ENCODE measurements around the gene VEGFA. TPM values are rescaled to one million over a fixed set of nuclear protein-coding genes. Genes with fewer than 3 reads are reported as not detected.
A peak's percentile ranks its signal among the peaks of the same experiment; 100 is the strongest.

Gene VEGFA
- total RNA-seq, 1 experiment from 2014 or later = 112 TPM

- Histone ChIP-seq H3K4me1 (replicated peaks; ENCODE audit: insufficient read depth) (peaks cover 3% of the 10 kb centered on the region), H4K20me1 (ENCODE audit: insufficient read depth) (peaks cover 69% of the 10 kb centered on the region), H3K27me3 (ENCODE audit: insufficient read depth, low read depth) (no peaks in the 10 kb centered on the region), H3K9me2 (ENCODE audit: insufficient read depth) (no peaks in the 10 kb centered on the region), H2AFZ (no peak overlapping the region), H3K9me3 (ENCODE audit: insufficient read depth, low read depth) (no peaks in the 10 kb centered on the region), H3K4me3 (no peak overlapping the region), H3K4me2 (no peak overlapping the region), H3K79me2 (ENCODE audit: low read depth) (peaks cover 47% of the 10 kb centered on the region), H3K27ac (no peak overlapping the region), H3F3A (ENCODE audit: insufficient read depth, low read depth) (peaks cover 98% of the 10 kb centered on the region), H3K36me3 (ENCODE audit: low read depth) (peaks cover 49% of the 10 kb centered on the region)
- no peak for DNase-seq
- BruUV-seq (replicated peaks) = no TSS peak
- TF ChIP-seq EZH2 (IDR thresholded peaks at IDR 0.05; ENCODE audit: low read depth) = no peak
- no peak for TF ChIP-seq CTCF (conservative IDR thresholded peaks at IDR 0.05)
- ChIA-PET CTCF (no interaction called here), POLR2A (ENCODE audit: unreplicated experiment) (no interaction called here)
- intact Hi-C loops (cut with micrococcal nuclease; ENCODE audit: unreplicated experiment) = no loop called here
These were observed 14.2 kb downstream of the VEGFA start for GRCh38 chr6:43784049-43784855.

- DNase-seq = no peak
- H3K9me2 ChIP-seq (ENCODE audit: insufficient read depth) = no peaks in the 10 kb centered on the region
- TSS peak; percentile 11 for BruUV-seq (replicated peaks)
- peaks cover 41% of the 10 kb centered on the region for H3K36me3 ChIP-seq (ENCODE audit: low read depth)
- no peak overlapping the region for H3K4me3 ChIP-seq
- ChIA-PET CTCF (no interaction called here), POLR2A (ENCODE audit: unreplicated experiment) (no interaction called here)
- H3F3A ChIP-seq (ENCODE audit: insufficient read depth, low read depth) = peaks cover 96% of the 10 kb centered on the region
- H4K20me1 ChIP-seq (ENCODE audit: insufficient read depth) = peaks cover 59% of the 10 kb centered on the region
- H3K9me3 ChIP-seq (ENCODE audit: insufficient read depth, low read depth) = no peaks in the 10 kb centered on the region
- no peak overlapping the region for H2AFZ ChIP-seq
- intact Hi-C loops (cut with micrococcal nuclease; ENCODE audit: unreplicated experiment) = no loop called here
- peaks cover 13% of the 10 kb centered on the region for H3K4me1 ChIP-seq (replicated peaks; ENCODE audit: insufficient read depth)
- 0 out of 2 replicates have a peak overlapping the region, but pooled peaks have one; percentile 19 for H3K27ac ChIP-seq
- TF ChIP-seq CTCF (conservative IDR thresholded peaks at IDR 0.05) = no peak
- no peak for TF ChIP-seq EZH2 (IDR thresholded peaks at IDR 0.05; ENCODE audit: low read depth)
- H3K27me3 ChIP-seq (ENCODE audit: insufficient read depth, low read depth) = no peaks in the 10 kb centered on the region
- H3K4me2 ChIP-seq = no peak overlapping the region
- peaks cover 39% of the 10 kb centered on the region for H3K79me2 ChIP-seq (ENCODE audit: low read depth)
These were observed 15.3 kb downstream of the VEGFA start for GRCh38 chr6:43785220-43785752.

- Histone ChIP-seq H3K4me2 (no peak overlapping the region), H3K79me2 (ENCODE audit: low read depth) (peaks cover 33% of the 10 kb centered on the region), H3K27me3 (ENCODE audit: insufficient read depth, low read depth) (no peaks in the 10 kb centered on the region), H2AFZ (no peak overlapping the region), H3K36me3 (ENCODE audit: low read depth) (peaks cover 36% of the 10 kb centered on the region), H3K4me1 (replicated peaks; ENCODE audit: insufficient read depth) (peaks cover 15% of the 10 kb centered on the region), H4K20me1 (ENCODE audit: insufficient read depth) (peaks cover 53% of the 10 kb centered on the region), H3K27ac (no peak overlapping the region), H3F3A (ENCODE audit: insufficient read depth, low read depth) (peaks cover 91% of the 10 kb centered on the region), H3K4me3 (no peak overlapping the region), H3K9me3 (ENCODE audit: insufficient read depth, low read depth) (no peaks in the 10 kb centered on the region), H3K9me2 (ENCODE audit: insufficient read depth) (no peaks in the 10 kb centered on the region)
- BruUV-seq (replicated peaks) = no TSS peak
- intact Hi-C loops (cut with micrococcal nuclease; ENCODE audit: unreplicated experiment) = no loop called here
- no peak for DNase-seq
- ChIA-PET POLR2A (ENCODE audit: unreplicated experiment) (interaction anchor here (0.6 kb wide), 1 partner anchor 157 kb away, joined by 3 read pairs; the partner anchor contains the start of gene GTPBP2), CTCF (interaction anchor here (0.7 kb wide), 1 partner anchor 11 kb away, joined by 3 read pairs; no protein-coding TSS in a partner anchor)
- TF ChIP-seq CTCF (conservative IDR thresholded peaks at IDR 0.05) (no peak), EZH2 (IDR thresholded peaks at IDR 0.05; ENCODE audit: low read depth) (no peak)
These were observed 15.9 kb downstream of the VEGFA start for GRCh38 chr6:43785904-43786303.

Data from PC-9 (cell line).